GM18861 (cell line): ENCODE results near the gene TNFRSF13B.
"Not testable (repeated sequence)": the region's sequence is repeated elsewhere in the genome, so short reads cannot be mapped to it uniquely, and the experiment has no call there.

ENCODE experiments used
- ATAC-seq: cut with Tn5 transposase; IDR thresholded peaks from one replicate; pipeline ENCODE4 v1.9.1; 2021; ENCODE audit not compliant: unreplicated experiment

Gene TNFRSF13B

GRCh38 chr17:16928406-16929034 is 43.4 kb downstream of the TNFRSF13B start:
- no peak for ATAC-seq

GRCh38 chr17:16927641-16928321 is 44.1 kb downstream of the TNFRSF13B start:
- ATAC-seq, result no peak

GRCh38 chr17:16926571-16927451 is 45.1 kb downstream of the TNFRSF13B start:
- ATAC-seq, result no peak

GRCh38 chr17:16926061-16926511 is 45.8 kb downstream of the TNFRSF13B start:
- ATAC-seq, result no peak

GRCh38 chr17:16925461-16926060 is 46.4 kb downstream of the TNFRSF13B start:
- ATAC-seq, result no peak

- no peak for ATAC-seq
These were observed 47.0 kb downstream of the TNFRSF13B start for GRCh38 chr17:16924696-16925440.

GRCh38 chr17:16923904-16924695 is 47.8 kb downstream of the TNFRSF13B start:
- no peak for ATAC-seq

GRCh38 chr17:16923097-16923903 is 48.6 kb downstream of the TNFRSF13B start:
- ATAC-seq, result no peak

- ATAC-seq, result no peak
These were observed 49.4 kb downstream of the TNFRSF13B start for GRCh38 chr17:16922386-16923096.

- not testable (repeated sequence) for ATAC-seq
These were observed 50.5 kb downstream of the TNFRSF13B start for GRCh38 chr17:16921451-16921850.

- ATAC-seq, result no peak
These were observed 51.3 kb downstream of the TNFRSF13B start for GRCh38 chr17:16920628-16921020.

GRCh38 chr17:16919663-16920627 is 52.0 kb downstream of the TNFRSF13B start:
- no peak for ATAC-seq

GRCh38 chr17:16918443-16918842 is 53.5 kb downstream of the TNFRSF13B start:
- ATAC-seq, result no peak

GRCh38 chr17:16917671-16918394 is 54.1 kb downstream of the TNFRSF13B start:
- no peak for ATAC-seq

GRCh38 chr17:16916557-16916920 is 55.4 kb downstream of the TNFRSF13B start:
- no peak for ATAC-seq

GRCh38 chr17:16915752-16916556 is 56.0 kb downstream of the TNFRSF13B start:
- no peak for ATAC-seq
